Uterus (tissue), 2 donors: ENCODE measurements around the gene FAM228B.

Source experiments
- CTCF ChIP-seq, 4 experiments: fragments of 200-600 bp in 2 of 4; fragments of 450-650 bp in 2 of 4; sonication (generic) in 2 of 4; IDR thresholded peaks; one replicate each; pipeline ENCODE4 v1.5.1; 2016 to 2019; ENCODE audit warnings: antibody characterized with exemption in 4 of 4, mild to moderate bottlenecking in 2 of 4, moderate library complexity in 1 of 4
- POLR2A ChIP-seq, 2 donors: fragments of 450-650 bp; IDR thresholded peaks; one replicate each; pipeline ENCODE4 v1.6.1; 2016; ENCODE audit warnings: antibody characterized with exemption in 2 of 2, mild to moderate bottlenecking in 1 of 2, moderate library complexity in 1 of 2

- TF ChIP-seq CTCF (IDR thresholded peaks at IDR 0.05) (no peak), POLR2A (IDR thresholded peaks at IDR 0.05) (no peak)
These were observed 38.1 kb upstream of the FAM228B start for GRCh38 chr2:24085200-24085489.
